HuH-7.5 (cell line): ENCODE results near the gene KCTD3.

Experiments used
- DNase-seq: peaks from one replicate; pipeline ENCODE4 v3.0.0; 2011; ENCODE audit warnings: low spot score

KCTD3 gene

GRCh38 chr1:215566556-215567490 is at the start of gene KCTD3:
Gene KCTD3 (plus strand): TSS chr1:215567304. CDS start chr1:215567686, 382 bp downstream.
- peak; percentile 75 for DNase-seq

- DNase-seq = no peak
Observed at GRCh38 chr1:215517441-215517891, 49.6 kb upstream of the KCTD3 start.

- DNase-seq = no peak
Observed at GRCh38 chr1:215518594-215518993, 48.5 kb upstream of the KCTD3 start.

GRCh38 chr1:215521279-215521678 is 45.8 kb upstream of the KCTD3 start:
- no peak for DNase-seq

- DNase-seq = no peak
Observed at GRCh38 chr1:215523128-215523861, 43.8 kb upstream of the KCTD3 start.

GRCh38 chr1:215523906-215524305 is 43.2 kb upstream of the KCTD3 start:
- DNase-seq = no peak

- no peak for DNase-seq
Observed at GRCh38 chr1:215526147-215526845, 40.8 kb upstream of the KCTD3 start.

- DNase-seq = no peak
Observed at GRCh38 chr1:215526846-215527151, 40.3 kb upstream of the KCTD3 start.

- DNase-seq = no peak
Observed at GRCh38 chr1:215529111-215529510, 38.0 kb upstream of the KCTD3 start.

- no peak for DNase-seq
Observed at GRCh38 chr1:215529571-215529970, 37.5 kb upstream of the KCTD3 start.

- no peak for DNase-seq
Observed at GRCh38 chr1:215530401-215530984, 36.6 kb upstream of the KCTD3 start.

- DNase-seq = no peak
Observed at GRCh38 chr1:215539803-215540570, 27.1 kb upstream of the KCTD3 start.

- DNase-seq = no peak
Observed at GRCh38 chr1:215542301-215542700, 24.8 kb upstream of the KCTD3 start.

- DNase-seq = no peak
Observed at GRCh38 chr1:215543191-215543606, 23.9 kb upstream of the KCTD3 start.

GRCh38 chr1:215543806-215544205 is 23.3 kb upstream of the KCTD3 start:
- no peak for DNase-seq

GRCh38 chr1:215544566-215544965 is 22.5 kb upstream of the KCTD3 start:
- no peak for DNase-seq

- no peak for DNase-seq
Observed at GRCh38 chr1:215545096-215545495, 22.0 kb upstream of the KCTD3 start.

GRCh38 chr1:215547011-215547410 is 20.1 kb upstream of the KCTD3 start:
- no peak for DNase-seq

- DNase-seq = no peak
Observed at GRCh38 chr1:215551806-215552205, 15.3 kb upstream of the KCTD3 start.

GRCh38 chr1:215554865-215555264 is 12.2 kb upstream of the KCTD3 start:
- no peak for DNase-seq

GRCh38 chr1:215555531-215555930 is 11.6 kb upstream of the KCTD3 start:
- DNase-seq = no peak
